MM.1S (cell line): Measurements from ENCODE around the gene MAP2.

Experiments
- DNase-seq: peaks from one replicate; pipeline ENCODE4 v3.0.0-alpha.2; 2015
- H2AFZ ChIP-seq: fragments of 300-600 bp; sonication (generic); 2 replicates; pipeline ENCODE4 v1.6.0; 2016; ENCODE audit warnings: antibody characterized with exemption, low read length
- H3F3A ChIP-seq: fragments of 300-600 bp; sonication (generic); 2 replicates; pipeline ENCODE4 v1.6.1; 2016; ENCODE audit warnings: mild to moderate bottlenecking, antibody characterized with exemption, low read length, moderate library complexity, mixed read lengths; ENCODE audit not compliant: insufficient read depth
- H3K27ac ChIP-seq: fragments of 300-600 bp; sonication (generic); 2 replicates; pipeline ENCODE4 v1.5.1; 2016; ENCODE audit warnings: mild to moderate bottlenecking, low read length
- H3K27me3 ChIP-seq: fragments of 300-600 bp; sonication (generic); replicated peaks from 2 replicates; pipeline ENCODE4 v1.6.0; 2016; ENCODE audit warnings: low read length; ENCODE audit not compliant: insufficient read depth
- H3K36me3 ChIP-seq: fragments of 300-600 bp; sonication (generic); replicated peaks from 2 replicates; pipeline ENCODE4 v1.6.1; 2016; ENCODE audit warnings: mild to moderate bottlenecking, low read length, mixed read lengths; ENCODE audit not compliant: insufficient read depth
- H3K4me1 ChIP-seq: fragments of 300-600 bp; sonication (generic); 2 replicates; pipeline ENCODE4 v1.6.1; 2016; ENCODE audit warnings: low read length, mixed read lengths
- H3K4me2 ChIP-seq: fragments of 300-600 bp; sonication (generic); 2 replicates; pipeline ENCODE4 v1.6.0; 2016; ENCODE audit warnings: low read depth, low read length
- H3K4me3 ChIP-seq: fragments of 300-600 bp; sonication (generic); 2 replicates; pipeline ENCODE4 v1.5.1; 2016; ENCODE audit warnings: low read length, mixed read lengths
- H3K79me2 ChIP-seq: fragments of 300-600 bp; sonication (generic); 2 replicates; pipeline ENCODE4 v1.6.1; 2016; ENCODE audit warnings: mixed run types, low read length, mixed read lengths
- H3K9ac ChIP-seq: fragments of 300-600 bp; sonication (generic); 2 replicates; pipeline ENCODE4 v1.6.1; 2016; ENCODE audit warnings: low read length, mixed read lengths
- H3K9me2 ChIP-seq: fragments of 300-600 bp; sonication (generic); replicated peaks from 2 replicates; pipeline ENCODE4 v1.6.1; 2016; ENCODE audit warnings: mild to moderate bottlenecking, low read length, mixed read lengths; ENCODE audit not compliant: insufficient read depth
- H3K9me3 ChIP-seq: fragments of 300-600 bp; sonication (generic); replicated peaks from 2 replicates; pipeline ENCODE4 v1.6.1; 2016; ENCODE audit warnings: mild to moderate bottlenecking, low read length, mixed read lengths; ENCODE audit not compliant: insufficient read depth
- H4K20me1 ChIP-seq: fragments of 300-600 bp; sonication (generic); 2 replicates; pipeline ENCODE4 v1.6.1; 2016; ENCODE audit warnings: mild to moderate bottlenecking, low read length, moderate library complexity, mixed read lengths; ENCODE audit not compliant: insufficient read depth
- CTCF ChIP-seq: fragments of 300-600 bp; sonication (generic); IDR thresholded peaks from 2 replicates; pipeline ENCODE4 v1.5.1; 2016; ENCODE audit warnings: antibody characterized with exemption, low read length, mixed read lengths
- EZH2 ChIP-seq: fragments of 300-600 bp; sonication (generic); optimal IDR thresholded peaks from 2 replicates; pipeline ENCODE3; 2017; ENCODE audit warnings: low read depth, mild to moderate bottlenecking, antibody characterized with exemption, low read length, mixed read lengths
- EZH2phosphoT487 ChIP-seq: fragments of 300-600 bp; sonication (generic); IDR thresholded peaks from 2 replicates; pipeline ENCODE4 v1.6.1; 2018; ENCODE audit warnings: antibody characterized with exemption, low read length

The MAP2 gene

GRCh38 chr2:209529579-209529978, 105.7 kb downstream of the MAP2 start:
- Histone ChIP-seq H3F3A (peaks cover 21% of the 10 kb centered on the region), H3K36me3 (no peaks in the 10 kb centered on the region), H3K9me3 (no peaks in the 10 kb centered on the region), H3K9me2 (no peaks in the 10 kb centered on the region), H3K9ac (no peak overlapping the region), H3K27me3 (no peaks in the 10 kb centered on the region), H3K4me1 (peaks cover 26% of the 10 kb centered on the region), H3K79me2 (no peaks in the 10 kb centered on the region), H4K20me1 (no peaks in the 10 kb centered on the region), H2AFZ (no peak overlapping the region), H3K27ac (no peak overlapping the region), H3K4me2 (no peak overlapping the region), H3K4me3 (no peak overlapping the region)
- no peak for DNase-seq
- no peak for TF ChIP-seq EZH2phosphoT487

- TF ChIP-seq EZH2, result no peak
- no peak for TF ChIP-seq CTCF
- TF ChIP-seq EZH2phosphoT487, result no peak
- H3K27me3 ChIP-seq, result no peaks in the 10 kb centered on the region
- no peaks in the 10 kb centered on the region for H3K9me3 ChIP-seq
- no peak overlapping the region for H3K4me2 ChIP-seq
- no peak for DNase-seq
- peaks cover 5% of the 10 kb centered on the region for H3K4me1 ChIP-seq
- no peak overlapping the region for H3K9ac ChIP-seq
- H3K9me2 ChIP-seq, result no peaks in the 10 kb centered on the region
- H3K36me3 ChIP-seq, result no peaks in the 10 kb centered on the region
- H4K20me1 ChIP-seq, result no peaks in the 10 kb centered on the region
- no peak overlapping the region for H2AFZ ChIP-seq
- H3F3A ChIP-seq, result no peaks in the 10 kb centered on the region
- no peak overlapping the region for H3K27ac ChIP-seq
- H3K4me3 ChIP-seq, result no peak overlapping the region
- H3K79me2 ChIP-seq, result no peaks in the 10 kb centered on the region
These were observed 108.5 kb downstream of the MAP2 start for GRCh38 chr2:209532321-209532720.

- Histone ChIP-seq H3K36me3 (no peaks in the 10 kb centered on the region), H3K9ac (no peak overlapping the region), H3K27ac (no peak overlapping the region), H3K4me2 (no peak overlapping the region), H3F3A (no peaks in the 10 kb centered on the region), H3K9me2 (no peaks in the 10 kb centered on the region), H4K20me1 (no peaks in the 10 kb centered on the region), H3K79me2 (no peaks in the 10 kb centered on the region), H3K4me1 (no peaks in the 10 kb centered on the region), H3K27me3 (no peaks in the 10 kb centered on the region), H3K4me3 (no peak overlapping the region), H3K9me3 (no peaks in the 10 kb centered on the region), H2AFZ (no peak overlapping the region)
- TF ChIP-seq EZH2phosphoT487 (no peak), CTCF (no peak), EZH2 (no peak)
- DNase-seq, result no peak
These were observed 109.5 kb downstream of the MAP2 start for GRCh38 chr2:209533391-209533790.

GRCh38 chr2:209534228-209534627, 110.4 kb downstream of the MAP2 start:
- Histone ChIP-seq H3K4me3 (no peak overlapping the region), H3K9me3 (no peaks in the 10 kb centered on the region), H3K9me2 (no peaks in the 10 kb centered on the region), H2AFZ (no peak overlapping the region), H3K79me2 (no peaks in the 10 kb centered on the region), H4K20me1 (no peaks in the 10 kb centered on the region), H3K36me3 (no peaks in the 10 kb centered on the region), H3F3A (no peaks in the 10 kb centered on the region), H3K4me1 (no peaks in the 10 kb centered on the region), H3K27ac (no peak overlapping the region), H3K4me2 (no peak overlapping the region), H3K27me3 (no peaks in the 10 kb centered on the region), H3K9ac (no peak overlapping the region)
- no peak for DNase-seq
- TF ChIP-seq CTCF (no peak), EZH2phosphoT487 (no peak), EZH2 (no peak)
